Mammary epithelial cell (primary cell): ENCODE results near the gene XPNPEP3.

Experiments used
- EZH2 ChIP-seq: IDR thresholded peaks from 2 replicates; pipeline ENCODE4 v1.6.1; 2012; ENCODE audit warnings: low read length, inconsistent platforms, borderline replicate concordance
- TF ChIP-seq, protein P1 (sequence below), 2 donors: IDR thresholded peaks in 1 of 2; conservative IDR thresholded peaks in 1 of 2; 2 replicates each; pipeline ENCODE4 v1.5.1; 2011 to 2012; ENCODE audit warnings: inconsistent platforms in 2 of 2, low read length in 2 of 2, mild to moderate bottlenecking in 2 of 2, control low read depth in 1 of 2, low read depth in 1 of 2; ENCODE audit not compliant: insufficient read depth in 1 of 2; ENCODE audit errors: extremely low read depth in 1 of 2

DNA sequence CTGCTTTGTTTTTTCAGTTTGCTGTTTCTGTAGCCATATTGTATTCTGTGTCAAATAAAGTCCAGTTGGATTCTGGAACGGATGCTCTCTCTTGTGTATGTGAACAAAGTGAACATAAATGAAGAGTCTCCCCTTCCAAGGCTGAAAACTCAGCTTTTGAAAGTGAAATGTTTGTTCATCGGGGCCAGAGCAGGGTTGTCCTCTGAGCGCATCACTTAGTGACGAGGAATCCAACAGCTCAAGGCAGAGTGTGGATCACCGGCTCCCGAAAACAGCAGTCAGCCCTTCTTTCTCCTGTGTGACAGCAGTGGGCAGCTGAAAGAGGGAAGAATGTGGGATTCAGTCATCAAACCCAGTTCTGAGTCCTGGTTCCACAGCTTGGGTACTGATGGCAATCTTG lies 115.6 kb downstream of the XPNPEP3 start:
- no peak for TF ChIP-seq EZH2
- TF ChIP-seq, protein P1, sequence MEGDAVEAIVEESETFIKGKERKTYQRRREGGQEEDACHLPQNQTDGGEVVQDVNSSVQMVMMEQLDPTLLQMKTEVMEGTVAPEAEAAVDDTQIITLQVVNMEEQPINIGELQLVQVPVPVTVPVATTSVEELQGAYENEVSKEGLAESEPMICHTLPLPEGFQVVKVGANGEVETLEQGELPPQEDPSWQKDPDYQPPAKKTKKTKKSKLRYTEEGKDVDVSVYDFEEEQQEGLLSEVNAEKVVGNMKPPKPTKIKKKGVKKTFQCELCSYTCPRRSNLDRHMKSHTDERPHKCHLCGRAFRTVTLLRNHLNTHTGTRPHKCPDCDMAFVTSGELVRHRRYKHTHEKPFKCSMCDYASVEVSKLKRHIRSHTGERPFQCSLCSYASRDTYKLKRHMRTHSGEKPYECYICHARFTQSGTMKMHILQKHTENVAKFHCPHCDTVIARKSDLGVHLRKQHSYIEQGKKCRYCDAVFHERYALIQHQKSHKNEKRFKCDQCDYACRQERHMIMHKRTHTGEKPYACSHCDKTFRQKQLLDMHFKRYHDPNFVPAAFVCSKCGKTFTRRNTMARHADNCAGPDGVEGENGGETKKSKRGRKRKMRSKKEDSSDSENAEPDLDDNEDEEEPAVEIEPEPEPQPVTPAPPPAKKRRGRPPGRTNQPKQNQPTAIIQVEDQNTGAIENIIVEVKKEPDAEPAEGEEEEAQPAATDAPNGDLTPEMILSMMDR (conservative IDR thresholded peaks at IDR 0.05 in 1 of 2, IDR thresholded peaks at IDR 0.05 in 1 of 2; ENCODE audit: extremely low read depth in 1 of 2, insufficient read depth in 1 of 2, low read depth in 1 of 2, low read length in 2 of 2), result no peak
